ENCODE data around the gene ZBTB20.

The ZBTB20 gene

GRCh38 chr3:114356525-114356924 lies 790.6 kb downstream of the ZBTB20 start:
- in situ Hi-C loops (cut with MboI; ENCODE audit: low sequenced_read_pairs): no loop called here

GRCh38 chr3:114356066-114356465 lies 791.0 kb downstream of the ZBTB20 start:
- in situ Hi-C loops (cut with MboI; ENCODE audit: low sequenced_read_pairs): no loop called here

- in situ Hi-C loops (cut with MboI; ENCODE audit: low sequenced_read_pairs): no loop called here
These were observed 791.4 kb downstream of the ZBTB20 start for GRCh38 chr3:114355653-114356052.

GRCh38 chr3:114351822-114352145 lies 795.3 kb downstream of the ZBTB20 start:
- in situ Hi-C loops (cut with MboI; ENCODE audit: low sequenced_read_pairs): no loop called here

- in situ Hi-C loops (cut with MboI; ENCODE audit: low sequenced_read_pairs): no loop called here
These were observed 795.8 kb downstream of the ZBTB20 start for GRCh38 chr3:114351123-114351821.

- in situ Hi-C loops (cut with MboI; ENCODE audit: low sequenced_read_pairs): no loop called here
These were observed 796.4 kb downstream of the ZBTB20 start for GRCh38 chr3:114350690-114351089.

- in situ Hi-C loops (cut with MboI; ENCODE audit: low sequenced_read_pairs): no loop called here
These were observed 796.8 kb downstream of the ZBTB20 start for GRCh38 chr3:114350271-114350670.

- in situ Hi-C loops (cut with MboI; ENCODE audit: low sequenced_read_pairs): no loop called here
These were observed 802.6 kb downstream of the ZBTB20 start for GRCh38 chr3:114344492-114344891.

GRCh38 chr3:114338651-114339357 lies 808.3 kb downstream of the ZBTB20 start:
- in situ Hi-C loops (cut with MboI; ENCODE audit: low sequenced_read_pairs): no loop called here

GRCh38 chr3:114336857-114337256 lies 810.2 kb downstream of the ZBTB20 start:
- in situ Hi-C loops (cut with MboI; ENCODE audit: low sequenced_read_pairs): no loop called here

- in situ Hi-C loops (cut with MboI; ENCODE audit: low sequenced_read_pairs): no loop called here
These were observed 810.9 kb downstream of the ZBTB20 start for GRCh38 chr3:114336122-114336697.

GRCh38 chr3:114333923-114334240 lies 813.2 kb downstream of the ZBTB20 start:
- in situ Hi-C loops (cut with MboI; ENCODE audit: low sequenced_read_pairs): no loop called here

GRCh38 chr3:114333180-114333922 lies 813.7 kb downstream of the ZBTB20 start:
- in situ Hi-C loops (cut with MboI; ENCODE audit: low sequenced_read_pairs): no loop called here

- in situ Hi-C loops (cut with MboI; ENCODE audit: low sequenced_read_pairs): no loop called here
These were observed 814.5 kb downstream of the ZBTB20 start for GRCh38 chr3:114332342-114333179.

GRCh38 chr3:114331710-114332109 lies 815.4 kb downstream of the ZBTB20 start:
- in situ Hi-C loops (cut with MboI; ENCODE audit: low sequenced_read_pairs): no loop called here

- in situ Hi-C loops (cut with MboI; ENCODE audit: low sequenced_read_pairs): no loop called here
These were observed 816.1 kb downstream of the ZBTB20 start for GRCh38 chr3:114331007-114331406.

GRCh38 chr3:114329823-114330222 lies 817.3 kb downstream of the ZBTB20 start:
- in situ Hi-C loops (cut with MboI; ENCODE audit: low sequenced_read_pairs): no loop called here

GRCh38 chr3:114328345-114328744 lies 818.7 kb downstream of the ZBTB20 start:
- in situ Hi-C loops (cut with MboI; ENCODE audit: low sequenced_read_pairs): no loop called here

GRCh38 chr3:114327665-114328064 lies 819.4 kb downstream of the ZBTB20 start:
- in situ Hi-C loops (cut with MboI; ENCODE audit: low sequenced_read_pairs): no loop called here

GRCh38 chr3:114323546-114324254 lies 823.4 kb downstream of the ZBTB20 start:
- in situ Hi-C loops (cut with MboI; ENCODE audit: low sequenced_read_pairs): no loop called here

Measured in HL-60/S4 (cell line).